GM18499 (cell line): ENCODE data around the gene KASH5.
"Not testable (repeated sequence)": the region's sequence is repeated elsewhere in the genome, so short reads cannot be mapped to it uniquely, and the experiment has no call there.

Experiments used
- ATAC-seq: cut with Tn5 transposase; IDR thresholded peaks from one replicate; pipeline ENCODE4 v1.9.1; 2021; ENCODE audit warnings: moderate number of reproducible peaks; ENCODE audit not compliant: insufficient read depth, unreplicated experiment

The KASH5 gene

DNA sequence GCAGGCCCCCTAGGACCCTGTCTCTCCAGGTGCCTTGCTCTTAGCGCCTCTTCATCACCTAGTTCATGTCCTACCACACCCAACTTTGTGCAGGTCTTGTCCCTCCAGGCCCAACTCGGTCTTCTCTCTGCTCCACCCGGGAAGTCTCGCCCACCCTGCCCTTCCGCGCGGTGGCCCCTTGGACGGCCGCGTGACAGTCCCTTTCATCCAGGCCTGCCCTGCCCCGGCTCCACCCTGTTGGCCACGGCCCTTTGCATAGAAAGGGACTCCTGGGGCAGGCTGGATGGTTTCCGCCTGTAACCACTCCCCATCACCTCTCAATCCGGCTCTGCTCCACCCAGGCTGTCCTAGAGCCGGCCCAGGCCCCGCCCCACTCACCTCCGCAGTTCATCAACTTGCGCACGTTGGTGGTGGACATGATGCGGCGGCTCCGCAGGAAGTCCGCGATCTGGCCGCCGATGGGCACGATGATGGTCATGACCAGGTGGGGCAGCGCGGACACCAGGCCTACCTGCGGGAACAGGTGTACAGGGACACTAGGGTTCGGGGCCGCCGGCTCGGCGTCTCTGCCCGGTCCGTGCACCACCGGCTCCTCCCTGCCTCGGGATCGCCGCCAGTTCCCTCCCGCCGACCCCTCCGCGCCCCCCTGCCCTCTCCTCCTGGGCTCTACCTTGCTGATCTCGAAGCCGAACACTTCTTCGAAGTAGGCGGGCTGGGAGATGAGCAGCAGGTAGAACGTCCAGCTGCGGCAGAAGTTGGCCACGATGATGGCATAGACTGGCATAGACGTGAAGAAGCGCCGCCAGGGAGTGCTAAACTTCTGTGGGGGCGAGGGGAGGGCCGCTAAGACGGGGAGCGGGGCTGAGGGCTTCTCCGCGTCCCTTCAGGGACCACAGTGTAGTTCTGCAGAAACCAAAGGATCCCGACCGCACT lies 44.4 kb downstream of the KASH5 start:
- no peak for ATAC-seq

DNA sequence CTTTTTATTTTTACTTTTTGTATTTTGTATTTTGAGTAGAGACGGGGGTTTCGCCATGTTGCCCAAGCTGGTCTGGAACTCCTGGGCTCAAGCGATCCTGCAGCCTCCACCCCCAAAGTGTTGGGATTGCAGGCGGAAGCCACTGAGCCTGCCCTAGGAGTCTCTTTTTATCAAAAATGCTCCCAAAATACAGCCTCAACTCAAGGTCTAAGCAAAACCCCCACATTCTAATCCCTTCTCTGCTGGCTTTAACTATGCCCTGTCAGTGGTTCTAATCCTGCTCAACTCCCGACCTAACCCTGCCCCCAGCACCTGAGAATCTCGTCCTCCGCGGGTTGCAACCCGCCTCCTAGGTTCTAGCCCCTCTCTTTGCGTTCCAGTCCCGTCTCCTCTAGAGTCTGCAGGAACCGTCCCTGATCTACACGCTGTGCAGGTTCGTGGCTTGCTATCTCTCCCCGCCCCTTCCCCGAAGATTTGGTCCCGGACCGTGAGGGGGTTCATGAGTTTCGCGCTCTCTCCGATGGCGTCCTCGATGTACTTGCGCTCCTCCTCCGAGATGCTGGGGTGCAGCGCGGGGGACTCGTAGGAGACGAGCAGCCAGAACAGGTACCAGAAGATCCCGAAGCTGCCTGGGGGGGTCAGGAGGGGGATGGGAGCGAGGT lies 45.3 kb downstream of the KASH5 start:
- no peak for ATAC-seq

DNA sequence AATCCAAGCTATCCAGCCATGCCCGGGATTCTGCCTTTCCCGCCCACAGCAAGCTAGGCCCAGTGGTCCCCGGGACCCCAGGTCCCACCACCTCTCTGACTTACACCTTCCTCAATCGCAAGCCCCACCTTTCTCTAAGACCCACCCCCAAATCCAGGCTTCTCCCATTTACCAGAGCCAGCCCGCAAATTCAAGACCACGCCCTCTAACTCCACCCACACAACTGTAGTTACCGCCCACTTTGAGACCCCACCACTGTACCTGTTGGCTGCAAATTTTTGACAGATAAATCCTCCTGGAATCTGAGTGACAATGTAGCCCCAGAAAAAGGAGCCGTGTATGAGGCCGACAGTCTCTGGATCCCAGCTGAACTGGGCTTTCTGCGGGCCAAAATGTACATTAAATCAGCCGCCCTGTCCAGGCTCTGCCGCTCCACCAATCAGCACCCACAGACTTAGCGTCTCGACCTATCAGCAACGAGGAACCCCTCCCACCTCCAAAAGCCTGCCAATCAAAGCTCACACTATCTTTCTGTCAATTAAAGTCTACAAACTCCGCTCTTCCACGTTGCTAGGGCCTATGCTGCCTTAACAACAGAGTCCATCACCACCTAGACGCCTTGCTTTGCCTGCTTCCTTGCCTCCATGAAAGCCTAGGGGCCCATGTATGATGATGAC lies 47.0 kb downstream of the KASH5 start:
- ATAC-seq, result no peak

DNA sequence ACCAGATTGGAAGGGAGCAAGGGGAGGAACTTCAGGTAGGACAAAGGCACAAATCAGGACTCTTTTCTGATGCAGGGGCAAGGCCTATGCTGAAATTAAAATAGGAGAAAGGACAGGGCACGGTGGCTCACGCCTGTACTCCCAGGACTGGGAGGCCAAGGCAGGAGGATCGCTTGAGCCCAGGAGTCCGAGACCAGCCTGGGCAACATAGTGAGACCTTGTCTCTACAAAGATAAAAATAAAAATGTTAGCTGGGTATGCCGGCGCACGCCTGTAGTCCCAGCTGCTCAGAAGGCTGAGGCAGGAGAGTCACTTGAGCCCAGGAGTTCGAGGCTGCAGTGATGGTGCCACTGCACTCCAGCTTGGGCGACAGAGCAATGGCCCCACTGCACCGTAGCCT lies 47.6 kb downstream of the KASH5 start:
- no peak for ATAC-seq

DNA sequence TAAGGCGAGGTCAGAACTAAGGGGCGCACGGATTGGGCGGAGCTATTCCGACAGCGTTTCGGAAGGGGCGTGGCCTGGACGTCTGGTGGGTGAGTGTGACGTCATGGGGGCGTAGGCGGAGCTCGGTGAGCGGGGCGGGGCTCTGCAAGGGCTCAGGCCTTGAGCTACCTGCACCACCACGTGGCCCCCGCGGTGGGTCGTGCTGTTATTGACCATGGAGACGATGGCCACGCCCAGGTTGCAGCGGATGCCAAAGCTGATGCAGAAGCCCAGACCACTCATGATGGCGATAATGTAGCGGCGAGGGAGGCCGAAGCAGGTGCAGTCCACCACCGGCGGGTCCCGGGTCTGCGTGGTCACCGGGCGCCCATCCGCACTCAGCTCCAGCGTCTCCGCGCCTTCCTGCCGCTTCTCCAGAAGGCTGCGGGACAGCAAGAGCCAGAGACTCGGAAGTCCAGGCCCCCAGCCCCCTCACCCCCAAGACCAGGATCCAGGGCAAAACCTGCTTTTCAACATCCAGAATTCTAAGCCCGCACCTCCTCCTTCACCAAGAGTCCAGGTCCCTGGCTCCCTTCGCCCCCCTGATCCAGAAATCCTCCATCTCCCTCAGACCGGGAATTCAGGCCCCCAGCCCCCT lies 48.5 kb downstream of the KASH5 start:
- no peak for ATAC-seq

DNA sequence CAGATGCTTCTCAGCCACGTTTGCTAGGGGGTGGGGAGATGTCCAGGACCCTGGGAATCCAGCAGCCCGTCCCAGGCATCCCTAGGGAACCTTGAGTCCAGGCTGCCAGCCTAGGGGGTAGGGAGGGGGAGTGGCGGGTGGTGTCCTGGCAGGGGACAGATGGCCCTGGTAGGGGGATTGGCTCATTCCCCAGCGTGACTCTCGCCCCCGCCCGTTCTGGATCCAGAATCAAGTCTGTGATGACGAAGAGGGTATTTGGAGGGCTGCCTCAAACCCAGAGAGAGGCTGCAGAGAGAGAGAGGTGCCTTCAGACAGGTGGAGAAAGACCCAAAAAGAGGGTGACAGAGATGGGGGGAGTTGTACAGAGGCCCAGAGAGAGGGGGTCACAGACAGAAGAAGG lies 49.2 kb downstream of the KASH5 start:
- ATAC-seq, result no peak

DNA sequence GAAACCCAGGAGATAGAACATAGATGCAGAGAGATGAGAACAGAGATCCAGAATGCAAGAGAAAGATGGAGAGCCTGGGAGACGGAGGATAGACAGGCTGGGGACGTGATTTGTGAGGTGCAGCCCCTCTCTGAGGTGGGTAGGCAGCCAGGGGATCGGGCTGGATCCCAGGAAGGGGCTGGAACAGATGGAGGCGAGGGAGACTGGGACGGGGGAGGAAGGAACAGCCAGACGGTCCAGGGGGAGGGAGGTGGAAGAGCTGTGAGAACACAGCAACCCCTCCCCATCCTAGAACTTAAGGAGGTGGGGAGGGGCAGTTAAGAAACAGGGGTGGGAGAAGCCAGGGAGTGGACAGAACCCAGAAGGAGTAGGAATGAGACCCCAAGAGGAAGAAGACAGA lies 50.2 kb downstream of the KASH5 start:
- ATAC-seq, result no peak

DNA sequence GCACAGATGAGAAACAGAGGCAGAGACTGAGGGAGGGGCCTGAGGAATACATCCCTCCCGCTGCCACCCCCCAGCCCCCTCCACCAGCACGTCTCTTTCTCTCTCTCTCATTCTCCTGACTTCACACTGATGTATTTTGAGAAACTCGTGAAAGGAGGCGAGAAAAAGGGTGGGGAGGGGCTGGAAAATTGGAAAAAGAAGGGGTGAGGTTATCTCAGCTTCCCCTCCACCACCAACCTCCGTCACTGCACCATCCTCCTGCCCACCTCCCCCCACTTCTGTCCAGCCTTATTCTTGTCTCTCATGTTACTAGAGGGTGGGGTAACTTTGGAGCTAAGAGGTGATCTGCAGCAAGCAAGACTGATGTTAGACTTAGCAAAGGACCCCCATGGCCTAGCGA lies 51.8 kb downstream of the KASH5 start:
- no peak for ATAC-seq

DNA sequence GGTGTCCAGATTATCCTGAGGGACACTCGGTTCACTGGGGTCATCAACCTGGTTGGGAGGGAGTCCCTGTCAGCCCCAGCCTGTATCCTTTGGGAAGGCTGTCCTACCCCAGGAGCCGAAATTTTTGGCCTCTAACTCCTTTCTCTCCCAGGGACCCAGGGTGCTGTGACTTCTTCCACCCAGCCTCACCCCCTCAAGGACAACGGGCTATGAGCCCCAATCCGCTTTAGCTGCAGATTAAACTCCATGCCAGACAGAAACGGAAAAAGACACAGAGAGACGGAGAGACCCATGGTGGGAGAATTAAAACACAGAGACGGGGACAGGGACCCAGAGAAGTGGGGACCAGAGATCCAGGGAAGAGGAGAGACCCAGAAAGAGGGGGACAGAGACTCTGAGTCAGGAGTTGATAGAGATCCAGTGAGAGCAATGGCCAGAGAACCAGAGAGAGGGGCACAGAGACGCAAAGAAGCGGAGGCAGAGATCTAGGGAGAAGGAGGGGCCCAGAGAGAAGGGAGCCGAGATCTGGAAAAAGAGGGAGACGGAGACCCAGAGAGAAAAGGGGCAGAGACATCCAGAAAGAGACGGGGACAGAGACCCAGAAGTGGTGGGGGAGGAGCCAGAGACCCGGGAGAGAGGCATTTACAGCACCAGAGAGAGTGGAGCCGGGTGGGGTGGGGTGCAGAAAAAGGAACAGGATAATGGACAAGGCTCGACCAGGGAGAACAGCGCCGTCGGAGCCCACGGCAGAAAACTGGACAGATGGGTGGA lies 52.6 kb downstream of the KASH5 start:
- ATAC-seq, result no peak

DNA sequence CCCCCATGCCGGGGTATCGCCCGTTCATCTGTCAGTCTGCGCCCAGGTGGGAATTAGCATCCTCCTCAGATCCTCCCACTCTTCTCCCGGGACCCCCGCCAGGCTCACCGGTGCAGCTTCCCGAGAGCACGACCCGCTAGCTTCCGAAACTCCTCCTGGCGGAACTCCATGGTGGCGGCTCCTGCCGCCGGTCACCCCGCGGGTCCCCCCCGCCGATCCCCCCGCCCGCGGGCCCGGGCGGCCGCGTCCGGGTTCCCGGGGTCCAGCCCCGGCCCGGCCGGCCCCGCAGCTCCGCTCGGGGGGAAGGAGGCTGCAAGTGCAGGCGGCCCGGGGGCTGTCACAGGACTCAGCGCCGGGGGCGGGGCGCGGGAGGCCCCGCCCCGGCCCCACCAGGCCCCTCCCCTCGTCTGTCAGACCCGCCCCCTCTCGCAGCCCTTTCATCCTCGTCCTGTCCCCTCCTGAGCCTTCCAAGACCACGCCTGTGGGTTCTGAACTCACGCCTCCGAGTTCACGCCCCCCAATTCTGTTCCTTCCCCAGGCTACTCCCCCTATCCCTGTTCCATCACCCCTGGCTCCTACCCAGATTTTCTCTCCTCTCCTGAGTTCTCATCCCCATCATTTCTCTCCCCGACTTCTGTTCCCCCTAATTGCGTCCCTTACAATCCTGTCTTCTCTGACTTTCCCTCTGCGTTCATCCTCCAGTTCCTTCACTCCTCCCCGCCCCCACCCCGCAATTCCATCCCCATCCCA lies 53.3 kb downstream of the KASH5 start, which contains the start of gene SLC17A7:
Gene SLC17A7, minus strand, starts transcription at position 318 of the 750 bp plus-strand sequence. Its CDS starts 148 bp downstream, at position 170.
- no peak for ATAC-seq

DNA sequence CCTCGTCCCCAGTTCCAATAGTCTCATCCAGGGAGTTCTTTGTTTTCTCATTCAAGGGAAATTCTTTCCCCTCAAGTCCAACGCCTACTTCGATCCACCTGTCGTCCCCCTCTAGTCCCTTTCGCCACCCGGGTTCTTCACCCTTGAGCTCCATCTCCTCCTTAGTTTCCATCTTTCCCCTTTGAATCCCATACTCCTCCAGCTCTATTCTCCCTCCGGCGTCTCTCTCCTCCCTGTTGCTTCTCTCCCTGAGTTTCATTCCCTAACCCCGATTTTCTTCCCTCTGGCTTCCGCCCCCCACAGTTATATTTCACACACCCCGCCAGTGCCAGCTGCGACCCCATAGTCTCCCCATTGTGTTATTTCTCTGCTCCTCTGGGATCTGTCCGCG lies 53.9 kb downstream of the KASH5 start:
- ATAC-seq, result no peak

DNA sequence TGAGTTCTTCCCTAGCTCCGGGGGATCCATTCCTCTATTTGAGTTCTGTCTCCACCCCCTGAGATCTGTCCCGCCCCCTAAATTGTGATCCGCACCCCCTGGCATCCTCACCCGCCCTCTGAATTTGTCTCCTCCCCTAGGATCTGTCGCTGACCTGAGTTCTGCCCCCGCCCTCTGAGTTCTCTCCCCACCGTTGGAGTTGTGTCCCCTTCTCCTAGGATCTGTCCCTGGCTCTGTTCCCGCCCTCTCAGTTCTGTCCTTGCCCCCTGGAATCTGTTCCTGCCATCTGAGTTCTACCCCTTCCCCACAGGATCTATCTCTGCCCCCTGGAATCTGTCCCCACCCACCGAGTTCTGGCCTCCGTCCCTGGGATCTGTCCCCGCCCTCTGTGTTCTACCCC lies 54.3 kb downstream of the KASH5 start:
- ATAC-seq, result no peak

DNA sequence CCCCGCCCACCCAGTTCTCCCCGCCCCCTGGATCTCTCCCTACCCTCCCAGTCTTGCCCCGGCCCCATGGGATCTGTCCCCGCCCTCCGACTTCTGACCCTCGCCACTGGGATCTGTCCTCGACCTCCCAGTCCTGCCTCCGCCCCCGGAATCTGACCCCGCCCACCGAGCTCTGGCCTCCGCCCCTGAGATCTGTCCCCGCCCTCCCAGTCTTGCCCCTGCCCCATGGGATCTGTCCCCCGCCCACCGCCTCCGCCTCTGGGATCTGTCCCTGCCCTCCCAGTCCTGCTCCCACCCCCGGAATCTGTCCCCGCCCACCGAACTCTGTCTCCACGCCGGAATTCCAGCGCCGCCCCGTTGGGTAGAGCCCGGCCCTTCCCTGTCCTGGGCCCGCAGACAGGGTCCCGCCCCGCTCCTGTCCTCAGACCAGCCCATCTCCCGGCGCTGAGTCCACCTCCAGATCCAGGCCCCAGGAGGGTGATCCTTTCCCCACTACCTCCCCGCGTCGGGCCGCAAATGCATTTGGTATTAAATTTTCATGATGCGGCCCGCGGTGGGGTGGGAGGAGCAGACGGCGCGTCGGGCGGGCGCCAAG lies 54.8 kb downstream of the KASH5 start:
- peak; percentile 10 for ATAC-seq

DNA sequence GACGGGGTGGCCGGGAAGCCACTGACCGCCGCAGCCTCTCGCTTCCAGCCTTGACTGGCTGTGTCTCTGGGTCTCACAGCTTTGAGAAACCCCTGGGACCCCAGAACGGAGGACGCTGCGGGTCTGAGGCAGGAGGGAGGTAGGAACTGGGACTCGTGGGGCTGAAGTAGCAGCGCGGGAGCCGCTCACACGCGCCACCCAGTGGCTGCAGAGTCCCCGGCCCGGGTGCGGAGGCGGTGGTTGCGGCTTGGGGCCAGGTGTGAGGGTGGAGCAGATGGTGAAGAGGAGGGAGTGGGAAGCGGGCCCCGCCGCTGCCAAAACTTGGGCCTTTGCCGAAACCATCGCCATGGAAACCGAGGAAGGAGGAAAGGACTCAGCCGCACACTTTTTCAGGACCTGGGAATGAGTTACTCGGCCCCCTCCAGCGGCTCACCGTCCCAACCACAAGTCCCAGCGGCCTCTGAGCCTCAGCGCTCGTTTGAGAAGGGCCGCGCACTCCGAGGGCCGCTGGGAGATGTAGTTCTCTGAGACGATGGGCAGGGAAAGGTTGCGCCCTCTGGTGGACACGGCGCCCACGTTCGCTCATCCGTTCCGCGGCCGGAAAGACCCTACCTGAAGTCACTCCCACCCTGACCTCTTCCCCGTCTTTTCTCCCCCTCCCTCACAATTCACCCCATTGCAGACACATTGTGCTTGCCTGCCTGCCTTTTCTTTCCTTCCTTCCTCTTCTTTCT lies 55.5 kb downstream of the KASH5 start:
- peak; percentile 38 for ATAC-seq

DNA sequence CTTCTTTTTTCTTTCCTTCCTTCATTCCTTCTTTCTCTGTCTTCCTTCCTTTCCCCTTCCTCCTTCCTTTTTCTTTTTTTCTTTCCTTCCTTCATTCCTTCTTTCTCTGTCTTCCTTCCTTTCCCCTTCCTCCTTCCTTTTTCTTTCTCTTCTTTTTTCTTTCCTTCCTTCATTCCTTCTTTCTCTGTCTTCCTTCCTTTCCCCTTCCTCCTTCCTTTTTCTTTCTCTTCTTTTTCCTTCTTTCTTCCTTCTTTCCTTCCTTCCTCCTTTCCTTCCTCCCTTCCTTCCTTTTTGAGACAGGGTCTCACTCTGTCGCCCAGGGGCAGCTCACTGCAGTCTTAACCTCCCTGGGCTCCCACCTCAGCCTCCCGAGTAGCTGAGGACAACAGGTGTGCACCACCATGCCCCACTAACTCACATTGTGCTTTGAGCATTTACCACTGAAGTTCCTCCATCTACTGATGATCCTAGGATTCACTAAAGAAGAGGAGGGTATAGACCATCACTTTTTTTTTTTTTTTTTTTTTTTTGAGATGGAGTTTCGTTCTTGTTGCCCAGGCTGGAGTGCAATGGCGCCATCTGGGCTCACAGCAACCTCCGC lies 56.2 kb downstream of the KASH5 start:
- ATAC-seq, result not testable (repeated sequence)

DNA sequence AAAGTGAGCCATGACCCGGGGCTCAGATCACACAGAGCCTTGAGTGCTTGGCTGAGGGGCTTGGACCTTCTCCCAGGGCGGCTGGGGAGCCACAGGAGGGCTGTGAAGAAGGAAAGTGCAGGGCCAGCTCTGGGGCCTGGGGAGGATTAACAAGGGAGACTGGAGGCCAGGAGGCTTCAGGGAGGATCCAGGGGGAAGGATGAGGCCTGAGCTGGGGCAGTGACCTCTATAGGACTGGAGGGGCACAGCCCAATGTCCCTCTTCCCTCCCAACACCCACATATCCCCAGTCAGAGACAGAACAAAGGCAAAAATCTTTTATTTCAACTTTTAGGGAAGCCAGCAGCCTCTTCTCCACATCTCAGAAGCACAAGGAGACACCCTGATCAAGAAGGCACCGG lies 57.9 kb downstream of the KASH5 start:
- no peak for ATAC-seq

DNA sequence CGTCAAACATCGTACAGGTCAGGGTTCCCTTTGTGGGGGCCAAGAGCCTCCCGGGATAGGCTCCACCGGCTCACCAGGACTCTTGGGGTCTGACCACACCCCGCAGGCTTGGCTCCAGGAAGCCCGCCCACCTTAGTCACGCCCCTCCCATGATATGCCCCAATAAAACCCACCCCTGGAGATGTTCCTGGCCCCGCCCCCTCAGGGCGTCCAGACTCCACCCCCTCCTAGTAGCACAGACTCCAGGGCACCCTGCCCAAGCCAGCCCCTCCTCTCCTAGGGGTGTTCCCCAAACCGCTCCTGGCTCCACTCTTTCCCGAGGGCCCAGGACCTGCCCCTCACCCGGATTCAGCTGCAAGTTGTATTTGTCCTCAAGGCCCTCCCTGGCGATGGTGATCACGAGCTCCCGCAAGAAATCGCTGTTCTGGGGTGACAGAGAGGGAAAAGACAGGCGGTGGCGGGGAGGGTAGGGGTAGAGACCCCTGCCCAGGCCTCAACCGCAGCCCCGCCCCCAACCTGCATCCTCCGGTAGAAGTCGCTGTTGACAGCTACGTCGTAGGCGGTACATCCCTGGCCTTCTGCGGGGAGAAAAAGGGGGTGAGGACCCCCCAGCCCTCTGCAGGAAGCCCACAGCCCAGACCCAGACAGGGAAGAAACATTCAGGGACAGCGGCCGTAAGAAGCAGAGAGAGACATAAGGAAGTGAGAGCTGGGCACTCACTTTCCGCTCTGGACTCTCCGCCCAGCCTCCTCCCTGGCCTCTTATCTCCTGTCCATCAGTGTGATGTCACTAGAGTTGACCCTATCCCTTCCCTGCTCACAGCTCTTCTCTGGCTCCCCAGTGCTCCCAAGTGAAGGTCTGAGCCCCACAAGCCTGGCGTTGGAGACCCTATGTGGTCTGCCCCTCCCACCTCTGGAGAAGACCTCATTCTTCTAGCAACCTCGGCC lies 59.7 kb downstream of the KASH5 start:
- ATAC-seq, result no peak
